GM15510 (cell line): Measurements from ENCODE around the gene SIVA1.

Experiments
- POLR2A ChIP-seq: IDR thresholded peaks from 3 replicates; pipeline ENCODE4 v1.6.1; 2011; ENCODE audit warnings: borderline replicate concordance; ENCODE audit not compliant: insufficient read length; ENCODE audit errors: extremely low read depth

The SIVA1 gene

GRCh38 chr14:104803912-104804410 is 51.0 kb downstream of the SIVA1 start:
- TF ChIP-seq POLR2A = no peak

- no peak for TF ChIP-seq POLR2A
Observed at GRCh38 chr14:104804481-104805325, 51.8 kb downstream of the SIVA1 start.

GRCh38 chr14:104805326-104805678 is 52.4 kb downstream of the SIVA1 start:
- no peak for TF ChIP-seq POLR2A

- no peak for TF ChIP-seq POLR2A
Observed at GRCh38 chr14:104805941-104806624, 53.1 kb downstream of the SIVA1 start.

GRCh38 chr14:104806625-104807465 is 53.9 kb downstream of the SIVA1 start:
- no peak for TF ChIP-seq POLR2A

GRCh38 chr14:104808456-104808855 is 55.5 kb downstream of the SIVA1 start:
- no peak for TF ChIP-seq POLR2A
